ENCODE measurements around the gene ITGA11. TPM values are rescaled to one million over a fixed set of nuclear protein-coding genes. Genes with fewer than 3 reads are reported as not detected.

ITGA11 gene
- total and polyA plus RNA-seq, 2 of the 13 experiments (the other 11 are each of a cell fraction or from before 2014, with no cell fraction given) = not detected

DNA sequence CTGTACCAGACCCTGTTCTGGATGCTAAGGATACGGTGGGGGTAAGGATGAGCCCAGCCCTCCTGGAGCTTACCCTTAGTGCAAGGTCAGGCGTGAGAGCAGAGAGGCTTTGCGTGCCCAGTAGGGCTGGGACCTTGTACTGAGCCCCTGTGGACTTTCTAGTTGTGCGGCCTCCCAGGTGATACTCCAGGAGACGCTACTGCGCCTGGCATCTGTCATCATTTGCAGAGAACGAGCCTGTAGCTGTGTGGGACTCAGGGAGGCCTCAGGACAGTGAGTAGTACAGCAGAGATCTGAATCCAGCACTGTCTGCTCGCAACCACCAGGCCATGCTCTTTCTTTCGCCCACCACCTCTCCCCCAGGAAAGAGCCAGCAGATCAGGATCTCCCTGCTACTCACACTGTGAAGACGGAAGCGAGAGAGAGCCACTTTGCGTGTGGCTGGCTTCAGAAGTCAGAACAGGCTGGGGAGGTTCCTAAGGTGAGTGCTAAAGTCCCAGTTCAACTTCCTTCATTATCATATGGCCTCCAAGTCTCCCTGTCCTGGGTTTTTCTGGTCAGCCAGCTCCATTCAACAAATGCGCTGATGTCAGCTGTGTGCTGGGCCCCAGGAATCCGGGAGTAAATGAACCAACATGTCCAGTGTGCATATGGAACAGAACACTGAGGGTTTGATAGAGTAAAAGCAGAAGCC is 38.2 kb upstream of the ITGA11 start:
- CTCF ChIA-PET (ENCODE audit: low intra/inter-chr PET ratio, low total read pairs) = no interaction called here
- ATAC-seq (no peak), FAIRE-seq (no peak), DNase-seq (ENCODE audit: low spot score) (no peak)
- no peak overlapping the region for H3K4me3 ChIP-seq (replicated peaks in 1 of 3; ENCODE audit: insufficient read depth in 1 of 3, low read depth in 2 of 3, low read length in 3 of 3)
- no TSS peak for BruUV-seq (replicated peaks)
- H3K79me2 ChIP-seq (ENCODE audit: insufficient read depth, low read length) = no peaks in the 10 kb centered on the region
- no peak overlapping the region for H3K4me2 ChIP-seq (ENCODE audit: low read depth, low read length)
- no peak overlapping the region for H3K9ac ChIP-seq (ENCODE audit: insufficient read depth, low read depth, low read length)
- no peaks in the 10 kb centered on the region for H4K20me1 ChIP-seq (ENCODE audit: insufficient read depth, low read length)
- no peaks in the 10 kb centered on the region for H3K9me3 ChIP-seq (ENCODE audit: low read length)
- POLR2A ChIA-PET = no interaction called here
- 30% methylated on average over 13 of the region's 14 CpGs for WGBS (ENCODE audit: low lambda C conversion rate)
- TF ChIP-seq MAFK (conservative IDR thresholded peaks at IDR 0.05 in 1 of 2, IDR thresholded peaks at IDR 0.05 in 1 of 2; ENCODE audit: low read length in 2 of 2) (peak; percentile 9 to 22; a peak in 1 of 4 replicates), KLF16 (CRISPR knock-in tag; IDR thresholded peaks at IDR 0.05) (no peak)
- TF ChIP-seq, protein P1, sequence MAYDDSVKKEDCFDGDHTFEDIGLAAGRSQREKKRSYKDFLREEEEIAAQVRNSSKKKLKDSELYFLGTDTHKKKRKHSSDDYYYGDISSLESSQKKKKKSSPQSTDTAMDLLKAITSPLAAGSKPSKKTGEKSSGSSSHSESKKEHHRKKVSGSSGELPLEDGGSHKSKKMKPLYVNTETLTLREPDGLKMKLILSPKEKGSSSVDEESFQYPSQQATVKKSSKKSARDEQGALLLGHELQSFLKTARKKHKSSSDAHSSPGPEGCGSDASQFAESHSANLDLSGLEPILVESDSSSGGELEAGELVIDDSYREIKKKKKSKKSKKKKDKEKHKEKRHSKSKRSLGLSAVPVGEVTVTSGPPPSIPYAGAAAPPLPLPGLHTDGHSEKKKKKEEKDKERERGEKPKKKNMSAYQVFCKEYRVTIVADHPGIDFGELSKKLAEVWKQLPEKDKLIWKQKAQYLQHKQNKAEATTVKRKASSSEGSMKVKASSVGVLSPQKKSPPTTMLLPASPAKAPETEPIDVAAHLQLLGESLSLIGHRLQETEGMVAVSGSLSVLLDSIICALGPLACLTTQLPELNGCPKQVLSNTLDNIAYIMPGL (CRISPR knock-in tag; IDR thresholded peaks at IDR 0.05; ENCODE audit: borderline replicate concordance in 1 of 2, low read depth in 1 of 2) = no peak
- peaks cover 0 to 30% of the 10 kb centered on the region in 2 experiments; a peak in 3 of 5 replicates for H3K27me3 ChIP-seq (ENCODE audit: control insufficient read depth in 1 of 2, insufficient read depth in 2 of 2, low read length in 2 of 2)
- H2AFZ ChIP-seq (ENCODE audit: low read length) = no peak overlapping the region
- in situ Hi-C loops (cut with HindIII; ENCODE audit: extremely low pct_ligation_motif_present, low pct_unique_long_range_greater_than_20kb) = no loop called here
- intact Hi-C loops (cut with micrococcal nuclease; ENCODE audit: unreplicated experiment) = no loop called here
- H3K4me1 ChIP-seq (ENCODE audit: insufficient read depth, low read length) = no peaks in the 10 kb centered on the region
- no peak overlapping the region for H3K27ac ChIP-seq (ENCODE audit: extremely low read length, insufficient read depth, low read length)
- H3K36me3 ChIP-seq (replicated peaks in 1 of 2; ENCODE audit: control insufficient read depth in 1 of 2, insufficient read depth in 2 of 2, low read length in 2 of 2) = no peaks in the 10 kb centered on the region
